T-helper 1 cell treated with Interleukin-12 subunit alpha and Interleukin-12 subunit beta and Interleukin-4 antibody, amounts not matched to agents 30 ng/mL and 1 ng/mL, for 36 hours (primary cell): ENCODE measurements around the gene SMIM41. TPM values are rescaled to one million over a fixed set of nuclear protein-coding genes. Genes with fewer than 3 reads are reported as not detected.

Source experiments
- intact Hi-C: fragments of 100-400 bp; cut with micrococcal nuclease; formaldehyde crosslinking; loops from one replicate; pipeline ENCODE4 v1.15.1; 2024
- total RNA-seq: library from RNA; stranded (reverse); gene quantifications from 2 replicates; pipeline ENCODE4 v1.2.3, GENCODE V29; 2022

The SMIM41 gene
- total RNA-seq, 1 donor from 2014 or later: 0.25 TPM

DNA sequence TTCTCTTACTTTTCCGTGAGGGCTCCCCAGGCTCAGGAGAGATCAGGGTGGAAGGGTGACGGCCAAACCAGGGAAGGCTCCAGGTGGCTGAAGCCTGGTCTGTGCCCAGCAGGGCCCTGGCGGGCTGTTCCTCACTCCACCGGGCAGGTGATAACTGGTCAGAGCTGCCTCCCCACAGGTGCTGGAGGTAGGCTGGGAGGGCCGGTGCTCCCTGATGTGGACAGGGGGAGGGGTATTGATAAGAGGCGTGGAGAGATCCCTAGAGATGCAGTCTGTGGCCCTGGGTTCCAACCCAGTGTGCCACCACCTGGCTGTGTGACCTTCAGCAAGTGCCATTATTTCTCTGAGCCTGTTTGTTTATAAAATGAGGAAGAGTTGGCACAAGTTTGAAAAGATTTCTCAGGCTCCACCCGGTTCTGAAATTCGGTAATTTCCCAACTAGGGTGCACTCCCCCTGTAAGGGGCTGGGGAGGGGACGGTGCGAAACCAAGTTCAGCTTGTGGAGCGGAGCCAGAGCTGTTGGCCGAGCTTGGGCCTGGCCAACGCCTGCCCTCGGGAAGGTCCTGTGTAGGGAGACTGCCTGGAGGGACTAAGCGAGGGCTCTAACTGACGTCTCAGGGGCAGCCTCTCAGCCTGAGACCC lies 29.3 kb upstream of the SMIM41 start:
- intact Hi-C loops: loop anchor here (2.0 kb wide), 1 partner anchor 957 kb away; the partner anchor contains the start of gene EIF4B

- intact Hi-C loops: loop anchor here (1.0 to 2.0 kb wide), 8 partner anchors 14 to 956 kb away; partner anchors contain the start of genes ATG101 and EIF4B
Observed at GRCh38 chr12:52050758-52051541, 28.6 kb upstream of the SMIM41 start, which contains the start of gene NR4A1. NR4A1 (plus strand) TSS chr12:52051442; CDS start chr12:52054329, 2,887 bp downstream.

- intact Hi-C loops: no loop called here
Observed at GRCh38 chr12:52052468-52053186, 26.9 kb upstream of the SMIM41 start.

- intact Hi-C loops: no loop called here
Observed at GRCh38 chr12:52053536-52054209, 25.8 kb upstream of the SMIM41 start.

DNA sequence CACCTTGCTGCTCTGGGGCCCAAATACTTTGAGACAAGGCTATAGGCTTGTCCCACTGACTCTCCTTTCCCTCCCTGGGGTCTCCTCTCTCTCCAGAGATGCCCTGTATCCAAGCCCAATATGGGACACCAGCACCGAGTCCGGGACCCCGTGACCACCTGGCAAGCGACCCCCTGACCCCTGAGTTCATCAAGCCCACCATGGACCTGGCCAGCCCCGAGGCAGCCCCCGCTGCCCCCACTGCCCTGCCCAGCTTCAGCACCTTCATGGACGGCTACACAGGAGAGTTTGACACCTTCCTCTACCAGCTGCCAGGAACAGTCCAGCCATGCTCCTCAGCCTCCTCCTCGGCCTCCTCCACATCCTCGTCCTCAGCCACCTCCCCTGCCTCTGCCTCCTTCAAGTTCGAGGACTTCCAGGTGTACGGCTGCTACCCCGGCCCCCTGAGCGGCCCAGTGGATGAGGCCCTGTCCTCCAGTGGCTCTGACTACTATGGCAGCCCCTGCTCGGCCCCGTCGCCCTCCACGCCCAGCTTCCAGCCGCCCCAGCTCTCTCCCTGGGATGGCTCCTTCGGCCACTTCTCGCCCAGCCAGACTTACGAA lies 25.2 kb upstream of the SMIM41 start:
- intact Hi-C loops: no loop called here

GRCh38 chr12:52054833-52055730 lies 24.4 kb upstream of the SMIM41 start:
- intact Hi-C loops: no loop called here

GRCh38 chr12:52055731-52056711 lies 23.5 kb upstream of the SMIM41 start:
- intact Hi-C loops: no loop called here

DNA sequence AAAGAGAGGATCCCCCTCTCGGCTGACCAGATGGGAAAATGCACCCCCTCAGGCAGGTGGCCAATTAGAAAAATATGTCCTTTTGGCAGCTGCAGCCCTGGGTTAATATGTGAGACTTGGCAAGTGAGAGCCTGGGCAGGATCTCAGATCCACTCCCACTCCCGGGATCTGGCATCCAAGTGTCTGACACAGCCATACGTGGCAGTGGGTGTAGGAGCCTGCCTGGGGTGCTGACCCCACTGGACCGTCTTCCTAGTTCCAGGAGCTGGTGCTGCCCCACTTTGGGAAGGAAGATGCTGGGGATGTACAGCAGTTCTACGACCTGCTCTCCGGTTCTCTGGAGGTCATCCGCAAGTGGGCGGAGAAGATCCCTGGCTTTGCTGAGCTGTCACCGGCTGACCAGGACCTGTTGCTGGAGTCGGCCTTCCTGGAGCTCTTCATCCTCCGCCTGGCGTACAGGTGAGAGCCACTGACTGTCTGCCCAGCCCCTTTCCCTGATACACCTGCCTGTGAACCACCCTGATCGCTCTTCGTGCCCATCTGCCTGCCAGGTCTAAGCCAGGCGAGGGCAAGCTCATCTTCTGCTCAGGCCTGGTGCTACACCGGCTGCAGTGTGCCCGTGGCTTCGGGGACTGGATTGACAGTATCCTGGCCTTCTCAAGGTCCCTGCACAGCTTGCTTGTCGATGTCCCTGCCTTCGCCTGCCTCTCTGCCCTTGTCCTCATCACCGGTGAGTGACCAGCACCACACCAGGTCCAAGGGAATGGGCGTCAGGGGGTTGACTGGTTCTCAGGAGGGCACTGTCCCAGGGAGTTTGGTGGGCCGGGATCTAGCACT lies 22.5 kb upstream of the SMIM41 start:
- intact Hi-C loops: no loop called here

- intact Hi-C loops: no loop called here
Observed at GRCh38 chr12:52057638-52058576, 21.6 kb upstream of the SMIM41 start.

- intact Hi-C loops: no loop called here
Observed at GRCh38 chr12:52058631-52059361, 20.7 kb upstream of the SMIM41 start.

- intact Hi-C loops: no loop called here
Observed at GRCh38 chr12:52059582-52060497, 19.7 kb upstream of the SMIM41 start.

GRCh38 chr12:52060498-52061177 lies 18.9 kb upstream of the SMIM41 start:
- intact Hi-C loops: no loop called here

DNA sequence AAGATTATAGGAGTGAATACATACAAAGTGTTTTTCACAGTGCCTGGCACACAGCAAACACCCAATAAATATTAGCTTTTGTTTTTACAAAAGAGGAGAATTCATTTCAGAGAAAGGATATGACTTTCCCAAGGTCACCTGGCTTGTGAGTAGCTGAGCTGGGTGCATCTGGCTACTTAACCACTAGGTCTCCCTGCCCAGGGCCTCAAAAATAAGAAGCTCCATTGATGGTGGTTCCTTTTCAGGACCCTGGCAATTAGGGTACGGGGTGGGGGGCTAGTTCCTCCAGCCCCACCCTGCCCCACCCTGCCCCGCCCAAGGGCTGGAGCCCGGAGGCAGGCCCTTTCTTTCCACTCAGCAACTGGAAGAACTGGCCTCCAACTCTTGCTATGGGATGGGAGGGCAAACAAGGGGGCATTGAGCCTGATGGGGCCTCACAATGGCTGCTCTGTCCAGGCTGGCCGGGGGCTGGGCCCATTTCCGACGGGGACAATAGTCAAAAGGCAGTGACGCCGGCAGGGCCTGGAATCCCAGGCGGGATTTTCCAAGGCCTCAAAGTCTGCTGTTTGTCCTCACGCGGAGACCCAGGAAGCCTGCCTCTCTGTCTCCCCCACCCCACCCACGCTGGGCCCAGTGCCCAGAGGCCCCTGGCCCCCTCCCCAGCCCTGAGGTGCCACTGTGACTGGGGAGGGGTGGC lies 17.9 kb upstream of the SMIM41 start:
- intact Hi-C loops: no loop called here
